ENCODE measurements around the gene AFAP1. TPM values are rescaled to one million over a fixed set of nuclear protein-coding genes. Genes with fewer than 3 reads are reported as not detected.

The AFAP1 gene
- total RNA-seq, 4 donors from 2014 or later, result 8.3 to 27.1 (median 11.1) TPM

GRCh38 chr4:7967501-7968261 lies 28.0 kb upstream of the AFAP1 start:
- WGBS, result 84% methylated on average over 13 of the region's 21 CpGs
- DNase-seq (ENCODE audit: low spot score in 2 of 2), result no peak
- H3K4me3 ChIP-seq, result no peak overlapping the region
- no peaks in the 10 kb centered on the region for H3K9me3 ChIP-seq
- peaks cover 55% of the 10 kb centered on the region for H3K4me1 ChIP-seq
- H3K27ac ChIP-seq, result no peak overlapping the region
- H3K27me3 ChIP-seq, result no peaks in the 10 kb centered on the region
- H3K36me3 ChIP-seq, result no peaks in the 10 kb centered on the region
- TF ChIP-seq POLR2AphosphoS5 (IDR thresholded peaks at IDR 0.05), result no peak
- no peak for TF ChIP-seq EP300 (IDR thresholded peaks at IDR 0.05)
- no peak for TF ChIP-seq POLR2A (IDR thresholded peaks at IDR 0.05)
- TF ChIP-seq, protein P1, sequence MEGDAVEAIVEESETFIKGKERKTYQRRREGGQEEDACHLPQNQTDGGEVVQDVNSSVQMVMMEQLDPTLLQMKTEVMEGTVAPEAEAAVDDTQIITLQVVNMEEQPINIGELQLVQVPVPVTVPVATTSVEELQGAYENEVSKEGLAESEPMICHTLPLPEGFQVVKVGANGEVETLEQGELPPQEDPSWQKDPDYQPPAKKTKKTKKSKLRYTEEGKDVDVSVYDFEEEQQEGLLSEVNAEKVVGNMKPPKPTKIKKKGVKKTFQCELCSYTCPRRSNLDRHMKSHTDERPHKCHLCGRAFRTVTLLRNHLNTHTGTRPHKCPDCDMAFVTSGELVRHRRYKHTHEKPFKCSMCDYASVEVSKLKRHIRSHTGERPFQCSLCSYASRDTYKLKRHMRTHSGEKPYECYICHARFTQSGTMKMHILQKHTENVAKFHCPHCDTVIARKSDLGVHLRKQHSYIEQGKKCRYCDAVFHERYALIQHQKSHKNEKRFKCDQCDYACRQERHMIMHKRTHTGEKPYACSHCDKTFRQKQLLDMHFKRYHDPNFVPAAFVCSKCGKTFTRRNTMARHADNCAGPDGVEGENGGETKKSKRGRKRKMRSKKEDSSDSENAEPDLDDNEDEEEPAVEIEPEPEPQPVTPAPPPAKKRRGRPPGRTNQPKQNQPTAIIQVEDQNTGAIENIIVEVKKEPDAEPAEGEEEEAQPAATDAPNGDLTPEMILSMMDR (IDR thresholded peaks at IDR 0.05), result no peak

DNA sequence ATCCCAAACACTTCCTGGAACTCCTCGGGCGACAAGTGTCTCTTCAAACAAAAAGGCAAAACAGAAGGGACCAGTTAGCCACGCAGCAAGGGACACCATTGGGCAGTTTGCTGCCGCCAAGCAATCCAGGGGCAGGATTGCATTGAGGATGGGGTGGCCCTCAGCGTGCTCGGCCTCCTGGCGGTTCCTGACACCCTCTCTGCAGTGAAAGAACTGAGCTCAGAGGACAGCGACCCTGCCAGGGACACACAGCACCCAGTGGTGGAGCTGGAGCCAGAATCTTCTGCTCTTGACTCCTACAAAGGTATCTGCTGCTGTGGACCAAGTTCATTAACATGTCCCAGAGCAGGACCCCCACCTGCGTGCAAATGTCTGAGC lies 27.4 kb upstream of the AFAP1 start:
- no peak for DNase-seq (ENCODE audit: low spot score in 2 of 2)
- Histone ChIP-seq H3K9me3 (no peaks in the 10 kb centered on the region), H3K4me1 (peaks cover 48% of the 10 kb centered on the region), H3K27ac (no peak overlapping the region), H3K27me3 (no peaks in the 10 kb centered on the region), H3K36me3 (no peaks in the 10 kb centered on the region), H3K4me3 (no peak overlapping the region)
- TF ChIP-seq POLR2A (IDR thresholded peaks at IDR 0.05), result no peak
- 83% methylated on average over 9 of the region's 9 CpGs for WGBS

- WGBS, result 83% methylated on average over 20 of the region's 37 CpGs
- no peak for TF ChIP-seq POLR2A (IDR thresholded peaks at IDR 0.05)
- no peak for TF ChIP-seq POLR2AphosphoS5 (IDR thresholded peaks at IDR 0.05)
- TF ChIP-seq, protein P1 (IDR thresholded peaks at IDR 0.05), result no peak
- no peak for TF ChIP-seq EP300 (IDR thresholded peaks at IDR 0.05)
- H3K4me1 ChIP-seq, result peaks cover 43% of the 10 kb centered on the region
- no peak overlapping the region for H3K4me3 ChIP-seq
- no peaks in the 10 kb centered on the region for H3K27me3 ChIP-seq
- no peak overlapping the region for H3K27ac ChIP-seq
- no peaks in the 10 kb centered on the region for H3K36me3 ChIP-seq
- H3K9me3 ChIP-seq, result no peaks in the 10 kb centered on the region
- no peak for DNase-seq (ENCODE audit: low spot score in 2 of 2)
These were observed 26.8 kb upstream of the AFAP1 start for GRCh38 chr4:7966281-7967062.

GRCh38 chr4:7964890-7965662 lies 25.4 kb upstream of the AFAP1 start:
- Histone ChIP-seq H3K27me3 (no peaks in the 10 kb centered on the region), H3K9me3 (no peaks in the 10 kb centered on the region), H3K4me3 (no peak overlapping the region), H3K36me3 (no peaks in the 10 kb centered on the region), H3K27ac (peak overlapping the region; percentile 43), H3K4me1 (peaks cover 43% of the 10 kb centered on the region)
- TF ChIP-seq EP300 (IDR thresholded peaks at IDR 0.05) (no peak), POLR2AphosphoS5 (IDR thresholded peaks at IDR 0.05) (peak in 1 of 3 donors; percentile 30)
- DNase-seq (ENCODE audit: low spot score in 2 of 2), result no peak
- 40% methylated on average over 19 of the region's 23 CpGs for WGBS

GRCh38 chr4:7964459-7964858 lies 24.8 kb upstream of the AFAP1 start:
- WGBS, result 79% methylated on average over 5 of the region's 5 CpGs

DNA sequence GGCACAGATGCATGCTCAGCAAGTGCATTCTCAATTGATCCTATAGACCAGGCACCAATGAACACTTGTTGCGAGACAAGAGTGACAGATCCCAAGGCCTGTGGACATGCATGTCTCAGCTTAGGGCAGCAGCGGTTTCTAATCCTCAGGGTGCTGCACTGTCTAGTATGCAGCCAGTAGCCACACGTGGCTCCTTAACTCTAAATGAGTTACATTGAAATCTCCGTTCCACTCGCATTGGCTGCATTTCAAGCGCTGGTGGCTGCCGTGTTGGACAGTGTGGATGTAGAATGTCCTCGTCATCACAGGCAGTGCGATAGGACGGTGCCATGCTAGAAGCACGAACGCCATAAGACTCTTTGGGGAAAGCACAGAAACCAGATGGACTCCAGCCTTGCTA lies 24.0 kb upstream of the AFAP1 start:
- TF ChIP-seq POLR2AphosphoS5 (IDR thresholded peaks at IDR 0.05), result no peak
- TF ChIP-seq, protein P1 (IDR thresholded peaks at IDR 0.05), result no peak
- Histone ChIP-seq H3K27ac (no peak overlapping the region), H3K27me3 (no peaks in the 10 kb centered on the region), H3K4me3 (no peak overlapping the region), H3K9me3 (no peaks in the 10 kb centered on the region), H3K4me1 (peaks cover 30% of the 10 kb centered on the region), H3K36me3 (no peaks in the 10 kb centered on the region)
- no peak for DNase-seq (ENCODE audit: low spot score in 2 of 2)
- 95% methylated on average over 12 of the region's 12 CpGs for WGBS

More at GRCh38 chr4:7964459-7964858, 24.8 kb upstream of the AFAP1 start:
- Histone ChIP-seq H3K9me3 (no peaks in the 10 kb centered on the region), H3K27me3 (no peaks in the 10 kb centered on the region), H3K27ac (peak overlapping the region; percentile 43), H3K4me1 (peaks cover 38% of the 10 kb centered on the region), H3K36me3 (no peaks in the 10 kb centered on the region), H3K4me3 (no peak overlapping the region)
- no peak for TF ChIP-seq EP300 (IDR thresholded peaks at IDR 0.05)
- DNase-seq (ENCODE audit: low spot score in 2 of 2), result no peak
